SU-DHL-6 (cell line): Measurements from ENCODE around the gene PXN.

Source experiments
- EZH2phosphoT487 ChIP-seq: fragments of 200-600 bp; sonication (generic), shearing (Covaris generic); conservative IDR thresholded peaks from 2 replicates; pipeline ENCODE4 v1.6.1; 2018; ENCODE audit warnings: mild to moderate bottlenecking, antibody characterized with exemption, low read length, moderate library complexity, mixed read lengths
- TF ChIP-seq, protein P1 (sequence below): fragments of 200-600 bp; sonication (generic); IDR thresholded peaks from one replicate; pipeline ENCODE4 v1.5.1; 2017; ENCODE audit warnings: antibody characterized with exemption, mild to moderate bottlenecking, low read length, moderate library complexity; ENCODE audit not compliant: insufficient read depth, poor library complexity, severe bottlenecking

DNA sequence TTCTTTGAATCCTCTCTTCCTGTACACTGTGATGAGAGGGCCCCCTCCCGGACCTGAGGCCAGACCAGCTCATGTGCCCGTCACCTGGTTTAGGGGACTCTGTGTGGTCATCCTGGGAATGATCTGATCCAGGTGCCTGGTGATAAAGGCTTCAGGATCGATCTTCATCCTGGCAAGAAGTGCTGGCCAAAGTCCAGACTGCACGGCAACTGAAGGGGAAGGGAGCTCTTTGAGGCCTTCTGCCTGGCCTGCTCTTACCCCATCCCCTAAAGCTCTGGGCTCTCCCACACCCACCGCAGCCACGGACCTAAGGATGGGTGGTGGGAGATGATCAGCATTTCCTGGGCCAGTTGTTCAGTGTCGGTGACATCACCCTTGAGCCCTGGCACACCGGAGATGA lies 102.8 kb downstream of the PXN start:
- TF ChIP-seq, protein P1, sequence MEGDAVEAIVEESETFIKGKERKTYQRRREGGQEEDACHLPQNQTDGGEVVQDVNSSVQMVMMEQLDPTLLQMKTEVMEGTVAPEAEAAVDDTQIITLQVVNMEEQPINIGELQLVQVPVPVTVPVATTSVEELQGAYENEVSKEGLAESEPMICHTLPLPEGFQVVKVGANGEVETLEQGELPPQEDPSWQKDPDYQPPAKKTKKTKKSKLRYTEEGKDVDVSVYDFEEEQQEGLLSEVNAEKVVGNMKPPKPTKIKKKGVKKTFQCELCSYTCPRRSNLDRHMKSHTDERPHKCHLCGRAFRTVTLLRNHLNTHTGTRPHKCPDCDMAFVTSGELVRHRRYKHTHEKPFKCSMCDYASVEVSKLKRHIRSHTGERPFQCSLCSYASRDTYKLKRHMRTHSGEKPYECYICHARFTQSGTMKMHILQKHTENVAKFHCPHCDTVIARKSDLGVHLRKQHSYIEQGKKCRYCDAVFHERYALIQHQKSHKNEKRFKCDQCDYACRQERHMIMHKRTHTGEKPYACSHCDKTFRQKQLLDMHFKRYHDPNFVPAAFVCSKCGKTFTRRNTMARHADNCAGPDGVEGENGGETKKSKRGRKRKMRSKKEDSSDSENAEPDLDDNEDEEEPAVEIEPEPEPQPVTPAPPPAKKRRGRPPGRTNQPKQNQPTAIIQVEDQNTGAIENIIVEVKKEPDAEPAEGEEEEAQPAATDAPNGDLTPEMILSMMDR, result no peak
- no peak for TF ChIP-seq EZH2phosphoT487
